Subcutaneous abdominal adipose tissue (tissue), 5 donors: Measurements from ENCODE around the gene COPRS.
"Not testable (repeated sequence)": the region's sequence is repeated elsewhere in the genome, so short reads cannot be mapped to it uniquely, and the experiment has no call there.

ENCODE experiments used
- H3K27ac ChIP-seq: one replicate; pipeline ENCODE4 v1.7.0; 2013; ENCODE audit warnings: low read depth, mild to moderate bottlenecking, inconsistent platforms, low read length, moderate library complexity
- H3K27me3 ChIP-seq, 5 donors: one replicate each; pipeline ENCODE4 v1.7.0; 2013; ENCODE audit warnings: low read length in 5 of 5, inconsistent platforms in 1 of 5; ENCODE audit not compliant: control insufficient read depth in 5 of 5, insufficient read depth in 4 of 5
- H3K36me3 ChIP-seq, 5 donors: one replicate each; pipeline ENCODE4 v1.7.0; 2013; ENCODE audit warnings: low read length in 5 of 5; ENCODE audit not compliant: control insufficient read depth in 5 of 5, insufficient read depth in 5 of 5
- H3K4me1 ChIP-seq, 5 donors: one replicate each; pipeline ENCODE4 v1.7.0; 2013; ENCODE audit warnings: low read length in 5 of 5, mild to moderate bottlenecking in 3 of 5, moderate library complexity in 1 of 5; ENCODE audit not compliant: control insufficient read depth in 5 of 5, insufficient read depth in 5 of 5
- H3K4me3 ChIP-seq, 5 donors: one replicate each; pipeline ENCODE4 v1.7.0; 2013; ENCODE audit warnings: low read length in 5 of 5, low read depth in 1 of 5
- H3K9ac ChIP-seq, 5 donors: one replicate each; pipeline ENCODE4 v1.7.0; 2013; ENCODE audit warnings: low read length in 5 of 5, mild to moderate bottlenecking in 4 of 5, moderate library complexity in 3 of 5
- H3K9me3 ChIP-seq, 5 donors: one replicate each; pipeline ENCODE4 v1.7.0; 2013; ENCODE audit warnings: low read length in 5 of 5; ENCODE audit not compliant: control insufficient read depth in 5 of 5
- donor health status: healthy.
- donor health status: healthy.
- donor health status: healthy.
- donor health status: healthy.
- donor health status: healthy.

COPRS gene

DNA sequence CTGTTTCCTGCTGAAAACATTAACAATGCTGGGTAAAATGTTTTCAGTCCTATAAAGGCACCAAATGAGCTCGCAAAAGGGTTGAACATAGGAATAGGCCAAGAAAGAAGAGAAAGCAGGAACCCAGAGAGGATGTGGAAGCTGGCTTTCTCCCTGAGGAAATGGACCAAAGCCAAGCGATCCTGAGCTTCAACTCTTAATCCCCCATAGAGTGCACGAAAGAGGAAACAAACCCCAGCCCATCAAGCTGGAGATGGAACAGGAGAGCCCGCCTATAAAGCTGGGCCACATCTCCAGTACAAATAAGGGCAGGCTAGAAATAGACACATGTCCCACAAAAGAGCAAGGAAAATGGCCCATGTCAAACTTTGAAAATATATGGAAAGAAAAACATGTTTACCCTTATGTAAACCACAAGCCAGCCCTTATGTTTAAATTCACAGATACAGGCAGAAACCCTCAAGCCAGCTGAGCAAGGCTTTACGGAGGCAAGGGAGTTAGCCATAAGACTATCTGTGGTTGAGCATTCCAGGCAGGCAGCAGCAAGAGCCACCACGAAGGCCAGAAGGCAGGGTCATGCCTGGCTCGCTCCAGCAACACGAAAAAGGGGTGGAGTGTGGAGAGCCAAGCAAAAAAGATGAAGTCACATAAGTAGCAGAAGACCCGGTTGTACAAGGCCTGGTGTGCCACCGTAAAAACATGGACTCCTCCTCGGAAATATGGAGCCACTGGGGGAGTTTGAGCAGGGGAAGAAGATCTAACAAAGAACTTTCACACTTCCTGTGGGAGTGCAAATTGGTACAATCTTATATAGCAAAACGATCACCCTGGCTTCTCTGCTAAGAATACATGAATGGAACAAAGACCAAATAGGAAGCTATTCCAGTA, 27.8 kb downstream of the COPRS start:
- Histone ChIP-seq H3K27ac (no peak overlapping the region), H3K36me3 (no peaks in the 10 kb centered on the region), H3K9ac (no peak overlapping the region), H3K4me3 (no peak overlapping the region), H3K9me3 (no peaks in the 10 kb centered on the region), H3K4me1 (peaks cover 3 to 15% (median 8%) of the 10 kb centered on the region in 5 donors), H3K27me3 (no peaks in the 10 kb centered on the region)

GRCh38 chr17:31829649-31830048, 29.4 kb downstream of the COPRS start:
- no peaks in the 10 kb centered on the region for H3K27me3 ChIP-seq
- H3K27ac ChIP-seq: no peak overlapping the region
- H3K9me3 ChIP-seq: no peaks in the 10 kb centered on the region
- no peak overlapping the region for H3K9ac ChIP-seq
- H3K36me3 ChIP-seq: no peaks in the 10 kb centered on the region
- H3K4me3 ChIP-seq: no peak overlapping the region
- peaks cover 7 to 30% (median 20%) of the 10 kb centered on the region in 5 donors for H3K4me1 ChIP-seq

DNA sequence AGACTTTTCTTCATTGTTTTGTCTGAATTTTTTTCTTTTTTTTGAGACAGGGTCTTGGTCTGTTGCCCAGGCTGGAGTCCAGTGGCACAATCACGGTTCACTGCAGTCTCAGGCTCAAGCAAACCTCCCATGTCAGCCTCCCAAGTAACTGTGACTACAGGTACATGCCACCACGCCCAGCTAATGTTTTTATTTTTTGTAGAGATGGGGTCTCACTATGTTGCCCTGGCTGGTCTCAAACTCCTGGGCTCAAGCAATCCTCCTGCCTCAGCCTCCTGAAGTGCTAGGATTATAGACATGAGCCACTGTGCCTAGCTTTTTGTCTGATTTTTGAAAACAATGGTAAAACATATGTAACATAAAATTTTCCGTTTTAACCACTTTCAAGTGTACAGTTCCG, 30.1 kb downstream of the COPRS start:
- not testable (repeated sequence) for H3K4me3 ChIP-seq, H3K36me3 ChIP-seq, H3K9me3 ChIP-seq, H3K27ac ChIP-seq, H3K27me3 ChIP-seq, H3K9ac ChIP-seq
- peaks cover 9 to 37% (median 25%) of the 10 kb centered on the region in 5 donors for H3K4me1 ChIP-seq

- H3K36me3 ChIP-seq: no peaks in the 10 kb centered on the region
- H3K27me3 ChIP-seq: no peaks in the 10 kb centered on the region
- peak overlapping the region in 1 of 5 donors; percentile 27 for H3K9ac ChIP-seq
- peaks cover 9 to 33% (median 23%) of the 10 kb centered on the region in 5 donors for H3K4me1 ChIP-seq
- peak overlapping the region in 1 of 5 donors; percentile 4 for H3K4me3 ChIP-seq
- no peaks in the 10 kb centered on the region for H3K9me3 ChIP-seq
- peak overlapping the region; percentile 57 for H3K27ac ChIP-seq
These were observed 32.9 kb downstream of the COPRS start for GRCh38 chr17:31825961-31826691.

DNA sequence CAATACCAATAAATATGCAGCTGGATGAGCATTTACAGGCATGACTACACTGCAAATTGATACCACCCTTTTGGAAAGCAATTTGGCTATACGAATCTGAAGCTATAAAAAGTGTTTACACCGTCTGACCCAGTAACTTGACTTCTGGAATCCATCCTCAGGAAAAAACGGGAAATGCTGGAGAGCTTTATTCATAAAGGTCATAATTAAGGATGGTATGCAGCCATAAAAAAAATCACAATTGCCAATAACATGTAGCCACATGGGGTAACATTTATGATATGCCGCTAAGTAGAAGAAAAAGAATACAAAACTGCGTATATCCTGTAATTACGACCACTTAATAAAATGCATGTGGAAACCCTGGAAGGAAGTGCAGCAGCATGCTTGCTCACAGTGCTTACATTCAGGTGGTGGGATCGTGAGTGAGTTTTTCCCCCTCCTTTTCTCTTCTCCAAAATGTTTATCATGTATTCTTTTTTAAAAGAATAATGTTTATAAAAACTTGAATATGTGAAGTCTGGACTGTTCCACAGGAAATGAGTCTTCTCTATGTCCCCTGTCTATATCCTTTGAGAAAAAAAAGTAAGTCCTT, 34.2 kb downstream of the COPRS start:
- H3K9ac ChIP-seq: no peak overlapping the region
- peak overlapping the region; percentile 46 for H3K27ac ChIP-seq

GRCh38 chr17:31823014-31823413, 36.0 kb downstream of the COPRS start:
- Histone ChIP-seq H3K9me3 (no peaks in the 10 kb centered on the region), H3K4me1 (peaks cover 9 to 33% (median 23%) of the 10 kb centered on the region in 5 donors), H3K36me3 (no peaks in the 10 kb centered on the region), H3K27ac (no peak overlapping the region), H3K9ac (no peak overlapping the region), H3K27me3 (no peaks in the 10 kb centered on the region), H3K4me3 (no peak overlapping the region)

More for the DNA sequence above, 34.2 kb downstream of the COPRS start:
- Histone ChIP-seq H3K9me3 (no peaks in the 10 kb centered on the region), H3K36me3 (no peaks in the 10 kb centered on the region), H3K4me3 (no peak overlapping the region), H3K4me1 (peaks cover 9 to 33% (median 23%) of the 10 kb centered on the region in 5 donors), H3K27me3 (no peaks in the 10 kb centered on the region)

DNA sequence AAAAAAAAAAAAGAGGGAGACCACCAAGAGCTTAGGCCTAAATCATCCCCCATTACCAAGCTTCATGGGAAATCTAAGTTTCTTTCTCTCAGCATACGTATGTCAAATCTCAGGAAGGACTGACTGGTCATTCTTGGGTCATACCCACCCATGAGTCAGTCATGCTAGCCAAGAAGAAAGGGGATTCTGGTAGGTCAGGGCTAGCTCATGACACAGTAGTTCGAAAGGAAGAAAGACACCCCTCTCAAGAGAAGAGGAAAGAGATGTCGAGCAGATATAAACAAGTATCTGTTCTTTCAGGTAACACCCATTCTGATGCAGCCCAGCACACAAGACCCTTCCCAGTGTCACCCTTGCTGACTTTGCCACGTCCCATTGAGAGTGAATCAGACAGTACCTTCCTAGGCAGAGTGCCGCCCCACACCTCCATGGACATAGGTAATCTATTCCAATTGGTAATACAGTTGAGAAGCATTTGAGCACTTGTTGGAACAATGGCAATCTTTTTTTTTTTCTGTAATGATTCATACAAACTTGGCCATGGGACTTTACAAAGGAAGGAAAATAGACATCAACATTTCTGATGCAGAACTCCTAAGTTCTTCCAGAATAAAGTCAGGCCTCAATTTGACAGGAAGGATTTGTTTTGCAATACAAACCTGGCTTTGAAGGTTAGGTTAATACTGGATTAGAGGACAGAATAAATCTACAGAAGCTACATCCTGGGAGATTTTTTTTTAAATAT, 38.2 kb downstream of the COPRS start:
- Histone ChIP-seq H3K27me3 (no peaks in the 10 kb centered on the region), H3K9ac (no peak overlapping the region), H3K27ac (no peak overlapping the region), H3K36me3 (no peaks in the 10 kb centered on the region), H3K9me3 (no peaks in the 10 kb centered on the region), H3K4me1 (peaks cover 6 to 24% (median 15%) of the 10 kb centered on the region in 5 donors), H3K4me3 (no peak overlapping the region)

DNA sequence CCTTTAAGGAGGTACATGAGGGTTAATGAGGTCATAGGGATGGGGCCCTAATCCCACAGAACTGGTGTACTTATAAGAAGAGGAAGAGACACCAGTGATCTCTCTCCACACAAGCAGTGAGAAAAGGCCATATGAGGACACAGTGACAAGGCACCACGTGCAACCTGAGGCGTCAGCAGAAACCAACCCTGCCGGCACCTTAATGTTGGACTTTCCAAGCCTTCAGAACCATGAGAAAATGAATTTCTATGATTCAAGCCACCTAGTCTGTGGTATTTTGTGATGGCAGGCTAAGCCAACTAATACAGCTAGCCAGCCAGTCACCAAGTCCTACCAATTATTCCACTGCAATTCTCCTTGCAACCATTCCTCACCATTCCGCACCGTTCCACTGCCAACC, 39.5 kb downstream of the COPRS start:
- Histone ChIP-seq H3K4me1 (peaks cover 1 to 12% (median 3%) of the 10 kb centered on the region in 5 donors), H3K9ac (no peak overlapping the region), H3K36me3 (no peaks in the 10 kb centered on the region), H3K4me3 (no peak overlapping the region), H3K9me3 (no peaks in the 10 kb centered on the region), H3K27me3 (no peaks in the 10 kb centered on the region), H3K27ac (no peak overlapping the region)

GRCh38 chr17:31818863-31819262, 40.2 kb downstream of the COPRS start:
- H3K27ac ChIP-seq, H3K4me3 ChIP-seq, H3K9me3 ChIP-seq, H3K27me3 ChIP-seq, H3K9ac ChIP-seq, H3K4me1 ChIP-seq, H3K36me3 ChIP-seq: not testable (repeated sequence)
